HG03432 (cell line): ENCODE data around the gene CCNY.
"Not testable (repeated sequence)": the region's sequence is repeated elsewhere in the genome, so short reads cannot be mapped to it uniquely, and the experiment has no call there.

Experiments used
- ATAC-seq: cut with Tn5 transposase; IDR thresholded peaks from one replicate; pipeline ENCODE4 v1.9.1; 2021; ENCODE audit warnings: mild to moderate bottlenecking, moderate library complexity; ENCODE audit not compliant: unreplicated experiment

The CCNY gene

GRCh38 chr10:35506741-35507140 lies 170.4 kb downstream of the CCNY start:
- peak; percentile 55 for ATAC-seq

GRCh38 chr10:35507519-35508109 lies 171.3 kb downstream of the CCNY start:
- no peak for ATAC-seq

DNA sequence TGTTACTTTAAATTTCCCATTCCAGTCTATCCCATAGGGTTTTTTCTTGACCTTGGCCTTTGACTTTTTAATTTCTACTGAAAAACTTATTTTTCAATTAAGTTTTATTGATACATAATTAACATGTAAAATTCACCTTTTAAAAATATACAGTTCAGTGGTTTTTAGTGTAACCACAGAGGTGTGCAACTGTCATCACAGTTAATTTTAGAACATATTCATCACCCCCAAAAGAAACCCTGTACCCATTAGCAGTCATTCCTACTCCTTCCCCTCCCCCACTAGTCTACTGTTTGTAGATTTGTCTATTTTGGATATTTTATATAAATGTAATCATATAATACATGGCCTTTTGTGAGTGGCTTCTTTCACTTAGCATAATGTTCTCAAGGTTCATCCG lies 172.3 kb downstream of the CCNY start:
- ATAC-seq, result no peak

DNA sequence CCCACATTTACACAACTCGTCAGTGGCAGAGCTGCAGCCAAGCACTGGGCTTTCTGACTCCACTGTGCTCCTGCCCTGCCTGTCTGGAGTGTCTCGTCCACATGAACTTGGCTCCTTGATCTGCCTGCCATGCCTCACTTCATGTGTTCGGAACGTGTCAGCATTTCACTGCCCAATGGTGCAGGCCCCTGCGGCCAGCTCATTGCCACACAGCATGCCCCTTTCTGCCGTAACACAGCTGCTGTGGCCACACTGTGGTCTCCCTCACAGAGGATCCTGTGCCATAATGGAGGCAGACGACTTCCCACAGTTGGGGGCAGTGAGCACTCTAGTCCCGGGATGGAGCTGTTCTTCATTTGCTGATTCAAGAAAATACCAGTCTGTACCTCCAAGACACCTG lies 174.6 kb downstream of the CCNY start:
- ATAC-seq, result no peak

DNA sequence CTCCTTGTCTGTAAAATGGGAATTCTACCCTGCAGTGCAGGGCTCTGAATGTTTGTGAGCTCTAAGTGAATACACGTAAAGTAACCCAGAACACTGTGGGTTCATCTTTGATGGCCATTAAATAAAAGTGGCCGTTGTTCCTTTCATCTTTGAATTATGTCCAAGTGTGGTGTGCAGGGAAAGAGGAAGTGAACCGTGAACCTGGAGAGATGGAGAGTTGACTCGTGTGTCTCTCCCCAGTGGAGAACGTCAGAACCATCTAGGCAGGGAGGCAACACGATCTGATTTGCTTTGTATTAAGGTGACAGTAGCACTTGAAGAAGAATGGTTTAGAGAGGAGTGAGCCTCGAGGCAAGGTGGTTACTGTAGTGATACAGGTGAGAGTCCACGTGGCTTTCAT lies 175.3 kb downstream of the CCNY start:
- ATAC-seq, result no peak

- ATAC-seq, result no peak
Measured at GRCh38 chr10:35516102-35516670, 179.9 kb downstream of the CCNY start.

DNA sequence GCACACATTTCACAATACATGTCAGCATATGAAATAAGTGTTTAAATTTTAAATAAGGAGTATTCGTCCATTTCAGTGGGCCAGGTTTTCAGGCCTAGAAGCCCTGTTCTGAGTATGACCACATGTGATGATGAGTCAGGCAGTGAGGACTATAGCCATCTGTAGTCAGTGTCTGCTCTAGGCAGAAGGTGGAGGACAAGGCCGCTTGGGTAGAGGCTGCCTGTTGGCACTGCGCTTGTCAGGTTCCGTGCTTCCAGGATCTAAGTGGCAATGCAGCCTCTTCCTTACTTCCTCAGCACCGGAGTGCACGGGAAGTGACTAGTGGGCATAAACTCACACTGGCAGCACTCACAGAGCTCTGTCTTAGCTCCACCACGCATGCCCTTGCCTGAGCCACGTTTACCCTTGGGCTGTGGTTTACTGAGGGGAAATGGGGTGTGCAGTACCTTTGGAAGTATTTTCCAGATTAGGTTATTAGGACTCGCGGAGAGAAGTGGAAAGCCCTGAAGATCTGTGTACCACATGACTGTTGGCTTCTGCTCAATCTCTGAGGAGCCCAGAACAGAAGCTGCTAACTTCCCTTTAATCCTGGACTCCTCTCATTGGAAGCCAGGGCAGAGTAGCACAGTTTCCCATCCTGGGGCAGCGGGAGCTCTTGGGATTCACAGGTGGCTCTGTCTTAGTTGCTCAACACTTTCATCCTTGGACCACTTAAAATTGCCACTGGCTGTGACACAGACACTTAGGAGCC lies 181.3 kb downstream of the CCNY start:
- no peak for ATAC-seq

- ATAC-seq, result not testable (repeated sequence)
Measured at GRCh38 chr10:35518187-35518586, 181.9 kb downstream of the CCNY start.

DNA sequence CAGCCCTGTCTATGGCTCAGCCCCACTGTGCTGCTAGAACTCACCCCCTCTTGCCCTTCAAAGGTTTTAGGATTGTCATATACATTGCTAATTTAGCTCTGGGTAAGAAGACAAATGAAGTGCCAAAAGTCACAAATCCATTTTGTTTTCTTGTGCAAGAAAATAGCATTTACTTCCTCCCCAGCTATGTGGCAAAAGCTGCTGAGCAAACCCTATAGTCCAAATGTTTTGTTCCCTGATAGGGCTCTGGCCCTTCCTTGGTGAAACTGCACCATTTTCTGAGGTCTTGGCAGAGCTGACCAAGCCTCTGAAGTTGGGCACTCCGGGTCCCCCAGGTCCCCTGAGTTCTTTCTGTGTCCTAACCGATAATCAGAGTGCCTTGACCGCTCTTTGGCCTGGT lies 184.7 kb downstream of the CCNY start:
- ATAC-seq, result no peak

GRCh38 chr10:35523670-35524225 lies 187.4 kb downstream of the CCNY start:
- ATAC-seq, result peak; percentile 77

GRCh38 chr10:35526746-35527145 lies 190.4 kb downstream of the CCNY start:
- ATAC-seq, result no peak

DNA sequence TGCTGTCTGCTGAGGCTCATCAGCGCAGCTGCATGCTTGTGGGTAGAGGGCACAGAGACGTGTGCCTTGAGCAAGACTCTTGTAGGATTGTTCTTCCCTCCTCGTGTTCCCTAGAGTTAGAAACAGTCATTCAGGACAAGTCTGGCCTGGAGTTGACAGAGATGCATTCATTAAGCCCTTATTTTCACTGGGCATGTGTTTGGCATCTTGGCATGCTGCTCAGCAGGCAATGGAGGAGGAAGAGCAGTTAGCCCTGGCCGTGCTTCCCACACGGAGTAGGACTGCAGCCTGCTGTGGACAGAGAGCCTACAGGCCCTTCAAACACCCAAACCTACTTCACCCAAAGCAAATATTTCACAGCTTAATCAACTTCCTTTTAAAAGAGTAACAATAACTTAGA lies 195.8 kb downstream of the CCNY start:
- ATAC-seq, result no peak

- ATAC-seq, result no peak
Measured at GRCh38 chr10:35533565-35533964, 197.3 kb downstream of the CCNY start.

GRCh38 chr10:35535136-35535535 lies 198.8 kb downstream of the CCNY start:
- no peak for ATAC-seq

GRCh38 chr10:35536789-35537188 lies 200.5 kb downstream of the CCNY start:
- ATAC-seq, result no peak

DNA sequence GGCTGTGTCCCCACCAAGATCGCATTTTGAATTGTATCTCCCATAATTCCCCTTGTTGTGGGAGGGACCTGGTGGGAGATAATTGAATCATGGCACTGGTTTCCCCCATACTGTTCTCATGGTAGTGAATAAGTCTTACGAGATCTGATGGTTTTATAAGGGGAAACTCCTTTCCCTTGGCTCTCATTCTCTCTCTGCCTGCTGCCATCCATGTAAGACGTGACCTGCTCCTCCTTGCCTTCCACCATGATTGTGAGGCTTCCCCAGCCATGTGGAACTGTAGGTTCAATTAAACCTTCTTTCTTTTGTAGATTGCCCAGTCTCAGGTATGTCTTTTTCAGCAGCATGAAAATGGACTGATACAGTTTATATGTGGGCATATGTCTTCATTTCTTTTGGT lies 201.6 kb downstream of the CCNY start:
- not testable (repeated sequence) for ATAC-seq

GRCh38 chr10:35540296-35541164 lies 204.2 kb downstream of the CCNY start:
- no peak for ATAC-seq

- ATAC-seq, result no peak
Measured at GRCh38 chr10:35541720-35542119, 205.4 kb downstream of the CCNY start.

DNA sequence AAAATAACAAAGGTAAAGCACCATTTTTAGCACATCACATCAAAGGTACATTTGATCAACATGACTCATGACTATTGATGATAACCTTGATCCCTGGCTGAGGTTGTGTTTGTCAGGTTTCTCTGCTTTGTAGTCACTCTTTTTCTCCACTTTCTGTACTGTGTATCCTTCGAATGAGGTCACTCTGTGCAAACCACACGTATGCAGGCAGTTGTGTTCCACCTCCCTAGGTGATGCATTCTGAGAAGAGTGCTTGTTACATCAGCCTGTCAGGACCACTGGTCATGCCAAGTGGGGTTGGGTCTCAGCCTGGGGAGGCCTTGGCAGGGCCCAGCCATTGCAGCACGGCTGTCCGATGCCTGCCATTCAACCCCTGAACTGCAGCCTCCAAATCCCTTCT lies 206.0 kb downstream of the CCNY start:
- ATAC-seq, result no peak

DNA sequence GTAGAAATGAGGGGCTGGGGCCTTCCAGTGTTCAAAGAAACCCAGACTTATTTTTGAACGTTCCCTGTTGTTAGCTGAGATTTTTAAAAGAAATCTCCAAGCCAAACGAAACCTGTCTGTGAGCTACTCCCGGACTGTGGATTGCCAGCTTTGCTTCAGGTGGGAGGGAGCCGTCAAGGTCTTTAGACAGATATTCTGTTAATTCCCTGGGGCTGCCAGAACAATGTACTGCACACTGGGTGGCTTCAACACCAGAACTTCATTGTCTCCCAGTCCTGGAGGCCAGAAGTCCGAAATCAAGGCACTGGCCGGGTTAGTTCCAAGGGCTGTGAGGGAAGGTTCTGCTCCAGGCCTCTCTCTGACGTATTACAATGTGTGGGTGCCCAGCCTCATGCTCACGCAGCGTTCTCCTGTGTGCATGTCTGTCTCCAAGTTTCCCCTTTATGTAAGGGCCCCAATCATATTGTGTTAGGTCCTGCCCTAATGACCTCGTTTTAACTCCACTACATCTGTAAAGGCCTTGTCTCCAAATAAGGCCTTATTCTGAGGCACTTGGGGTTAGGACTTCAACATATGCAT lies 208.9 kb downstream of the CCNY start:
- ATAC-seq, result no peak
